ENCODE data around the gene BACE1. TPM values are rescaled to one million over a fixed set of nuclear protein-coding genes. Genes with fewer than 3 reads are reported as not detected.

The BACE1 gene
- total and polyA plus RNA-seq, 2 donors (not counting 3 experiments of a cell fraction or from before 2014, with no cell fraction given) = 28.8 to 29.6 TPM

DNA sequence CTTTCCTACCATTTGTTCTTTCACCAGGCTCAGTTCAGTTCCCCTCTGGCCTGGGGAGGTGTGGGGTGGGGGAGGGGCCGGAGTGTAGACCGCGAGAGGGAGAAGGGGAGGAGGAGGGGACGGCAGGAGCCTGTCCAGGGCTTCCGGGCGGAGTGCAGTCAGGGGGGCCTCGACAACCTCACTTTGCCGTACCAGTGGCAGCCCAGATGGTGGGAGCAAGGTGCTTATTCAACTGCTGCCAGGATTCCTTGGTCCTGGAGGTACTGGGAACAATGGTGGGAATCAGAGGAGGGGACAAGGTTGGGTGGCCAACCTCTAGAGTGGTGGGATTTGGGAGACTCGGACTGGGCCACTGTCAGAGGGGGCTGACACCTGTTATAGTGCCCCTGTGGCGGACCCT, 1.2 kb downstream of the BACE1 start:
- H3K9ac ChIP-seq (replicated peaks; ENCODE audit: extremely low read depth, insufficient read depth, low read length) = peak overlapping the region; percentile 64
- no peak overlapping the region for H2AFZ ChIP-seq (ENCODE audit: low read depth, low read length)
- H3K27ac ChIP-seq (ENCODE audit: insufficient read depth, low read depth, low read length) = no peak overlapping the region
- peaks cover 11% of the 10 kb centered on the region for H3K79me2 ChIP-seq (ENCODE audit: control insufficient read depth, insufficient read depth, low read length)
- no peaks in the 10 kb centered on the region for H4K20me1 ChIP-seq (replicated peaks; ENCODE audit: control insufficient read depth, extremely low read depth, insufficient read depth, low read length)
- peak overlapping the region; percentile 85 for H3K4me2 ChIP-seq (ENCODE audit: insufficient read depth, low read length)
- intact Hi-C loops (cut with micrococcal nuclease) (loop anchor here (5.0 kb wide), 1 partner anchor 138 kb away; the partner anchor contains the start of gene SIDT2), dilution Hi-C loops (cut with MboI; ENCODE audit: extremely low pct_ligation_motif_present, low sequenced_read_pairs) (no loop called here)
- no peaks in the 10 kb centered on the region for H3K36me3 ChIP-seq (ENCODE audit: control insufficient read depth in 2 of 2, extremely low read depth in 1 of 2, insufficient read depth in 2 of 2, low read length in 2 of 2)
- no peak for DNase-seq (ENCODE audit: low read depth, low spot score)
- H3K9me1 ChIP-seq (replicated peaks; ENCODE audit: control insufficient read depth, extremely low read depth, insufficient read depth, low read length) = no peaks in the 10 kb centered on the region
- no peak for FAIRE-seq
- no TSS peak for BruUV-seq (replicated peaks)
- ChIA-PET CTCF (interaction anchor here (1.3 to 1.5 kb wide), 3 partner anchors 10 to 27 kb away, joined by 3 to 4 read pairs (median 3); no protein-coding TSS in a partner anchor), POLR2A (no interaction called here)
- H3K27me3 ChIP-seq (ENCODE audit: control insufficient read depth in 2 of 2, insufficient read depth in 2 of 2, low read length in 2 of 2) = no peaks in the 10 kb centered on the region
- peaks cover 14% of the 10 kb centered on the region for H3K4me1 ChIP-seq (ENCODE audit: control insufficient read depth, extremely low read depth, insufficient read depth, low read length)
- TF ChIP-seq, protein P1, sequence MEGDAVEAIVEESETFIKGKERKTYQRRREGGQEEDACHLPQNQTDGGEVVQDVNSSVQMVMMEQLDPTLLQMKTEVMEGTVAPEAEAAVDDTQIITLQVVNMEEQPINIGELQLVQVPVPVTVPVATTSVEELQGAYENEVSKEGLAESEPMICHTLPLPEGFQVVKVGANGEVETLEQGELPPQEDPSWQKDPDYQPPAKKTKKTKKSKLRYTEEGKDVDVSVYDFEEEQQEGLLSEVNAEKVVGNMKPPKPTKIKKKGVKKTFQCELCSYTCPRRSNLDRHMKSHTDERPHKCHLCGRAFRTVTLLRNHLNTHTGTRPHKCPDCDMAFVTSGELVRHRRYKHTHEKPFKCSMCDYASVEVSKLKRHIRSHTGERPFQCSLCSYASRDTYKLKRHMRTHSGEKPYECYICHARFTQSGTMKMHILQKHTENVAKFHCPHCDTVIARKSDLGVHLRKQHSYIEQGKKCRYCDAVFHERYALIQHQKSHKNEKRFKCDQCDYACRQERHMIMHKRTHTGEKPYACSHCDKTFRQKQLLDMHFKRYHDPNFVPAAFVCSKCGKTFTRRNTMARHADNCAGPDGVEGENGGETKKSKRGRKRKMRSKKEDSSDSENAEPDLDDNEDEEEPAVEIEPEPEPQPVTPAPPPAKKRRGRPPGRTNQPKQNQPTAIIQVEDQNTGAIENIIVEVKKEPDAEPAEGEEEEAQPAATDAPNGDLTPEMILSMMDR (IDR thresholded peaks at IDR 0.05; ENCODE audit: extremely low read depth in 1 of 2, insufficient read depth in 1 of 2, low read depth in 1 of 2, low read length in 2 of 2) = no peak
- TF ChIP-seq, protein P2, sequence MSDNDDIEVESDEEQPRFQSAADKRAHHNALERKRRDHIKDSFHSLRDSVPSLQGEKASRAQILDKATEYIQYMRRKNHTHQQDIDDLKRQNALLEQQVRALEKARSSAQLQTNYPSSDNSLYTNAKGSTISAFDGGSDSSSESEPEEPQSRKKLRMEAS (IDR thresholded peaks at IDR 0.05; ENCODE audit: insufficient read depth, insufficient read length) = no peak
- TF ChIP-seq GATA2 (IDR thresholded peaks at IDR 0.05; ENCODE audit: insufficient read depth, insufficient read length, low read depth, low read length) = no peak
- TF ChIP-seq POLR2A (IDR thresholded peaks at IDR 0.05; ENCODE audit: low read depth, low read length) = no peak
- no peak for TF ChIP-seq FOS (IDR thresholded peaks at IDR 0.05; ENCODE audit: borderline replicate concordance, insufficient read depth, low read length)
- TF ChIP-seq EZH2 (IDR thresholded peaks at IDR 0.05; ENCODE audit: borderline replicate concordance, low read depth, low read length, severe bottlenecking) = no peak
- TF ChIP-seq JUN (IDR thresholded peaks at IDR 0.05; ENCODE audit: borderline replicate concordance, insufficient read depth, insufficient read length, low read depth) = no peak
- TF ChIP-seq MYC (IDR thresholded peaks at IDR 0.05; ENCODE audit: low read depth, low read length) = no peak
- no peak for TF ChIP-seq POLR2AphosphoS5 (IDR thresholded peaks at IDR 0.05; ENCODE audit: insufficient read depth, low read depth, low read length)
- no peaks in the 10 kb centered on the region for H3K9me3 ChIP-seq (replicated peaks; ENCODE audit: control insufficient read depth, insufficient read depth, low read length)
- peak overlapping the region; percentile 3 to 68 (median 41) for H3K4me3 ChIP-seq (replicated peaks in 1 of 3; ENCODE audit: insufficient read depth in 1 of 3, low read depth in 1 of 3, low read length in 3 of 3)

All from endothelial cell of umbilical vein (primary cell).